BJ (cell line): ENCODE measurements around the gene CAV3. TPM values are rescaled to one million over a fixed set of nuclear protein-coding genes. Genes with fewer than 3 reads are reported as not detected.

Experiments
- CTCF ChIA-PET: fragments of 350-600 bp; formaldehyde crosslinking; extraction: SDS; loops from one replicate; lab custom pipeline; 2021; ENCODE audit warnings: antibody characterized with exemption, inconsistent platforms; lab: Yijun Ruan, JAX
- POLR2A ChIA-PET: fragments of 300-600 bp; sonication (Branson Sonifier 250); formaldehyde crosslinking; extraction: SDS; loops from one replicate; lab custom pipeline; 2021; ENCODE audit warnings: antibody characterized with exemption; lab: Charles Lee
- DNase-seq: peaks from one replicate; pipeline ENCODE4 v3.0.0-alpha.2; 2011; ENCODE audit warnings: low read depth
- H3K27me3 ChIP-seq: 2 replicates; pipeline ENCODE4 v1.6.0; 2011; ENCODE audit warnings: low read length; ENCODE audit not compliant: control insufficient read depth, insufficient read depth
- H3K36me3 ChIP-seq: 2 replicates; pipeline ENCODE4 v1.5.1; 2011; ENCODE audit warnings: low read length; ENCODE audit not compliant: control insufficient read depth, insufficient read depth
- H3K4me3 ChIP-seq: 2 replicates; pipeline ENCODE4 v1.5.1; 2011; ENCODE audit warnings: low read depth, mild to moderate bottlenecking, control low read depth, low read length
- polyA plus RNA-seq: library from polyadenylated mRNA; depleted of rRNA; stranded (reverse); fragments of >200 nt; gene quantifications from 2 replicates; pipeline ENCODE4 v1.2.3, GENCODE V29; 2011; rRNA removed
- TF ChIP-seq, protein P1 (sequence below): IDR thresholded peaks from 2 replicates; pipeline ENCODE4 v1.5.1; 2011; ENCODE audit warnings: low read depth, mild to moderate bottlenecking, control low read depth, inconsistent platforms, low read length, moderate library complexity; ENCODE audit not compliant: insufficient read depth

CAV3 gene
- polyA plus RNA-seq, 1 experiment, result 0.05 TPM

DNA sequence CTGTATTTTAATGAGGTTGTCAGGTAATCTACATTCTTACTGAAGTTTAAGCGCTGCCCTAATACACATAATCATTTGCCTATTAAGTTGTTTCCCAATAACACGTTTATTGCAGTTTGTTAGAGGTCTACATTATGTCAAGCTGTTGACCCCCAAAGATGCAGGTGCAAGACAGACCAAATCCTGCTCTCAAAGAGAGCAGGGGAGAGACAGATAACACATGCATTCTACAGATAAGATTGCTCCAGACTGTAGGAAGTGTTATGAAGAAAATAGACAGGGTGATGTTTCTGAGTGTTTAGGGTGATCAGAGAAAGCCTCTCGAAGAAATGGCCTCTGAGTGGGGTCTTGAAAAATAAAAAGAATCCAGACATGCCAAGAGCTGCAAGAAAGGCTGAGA lies 60.6 kb downstream of the CAV3 start:
- no peak for DNase-seq
- Histone ChIP-seq H3K4me3 (no peak overlapping the region), H3K36me3 (no peaks in the 10 kb centered on the region), H3K27me3 (no peaks in the 10 kb centered on the region)
- TF ChIP-seq, protein P1, sequence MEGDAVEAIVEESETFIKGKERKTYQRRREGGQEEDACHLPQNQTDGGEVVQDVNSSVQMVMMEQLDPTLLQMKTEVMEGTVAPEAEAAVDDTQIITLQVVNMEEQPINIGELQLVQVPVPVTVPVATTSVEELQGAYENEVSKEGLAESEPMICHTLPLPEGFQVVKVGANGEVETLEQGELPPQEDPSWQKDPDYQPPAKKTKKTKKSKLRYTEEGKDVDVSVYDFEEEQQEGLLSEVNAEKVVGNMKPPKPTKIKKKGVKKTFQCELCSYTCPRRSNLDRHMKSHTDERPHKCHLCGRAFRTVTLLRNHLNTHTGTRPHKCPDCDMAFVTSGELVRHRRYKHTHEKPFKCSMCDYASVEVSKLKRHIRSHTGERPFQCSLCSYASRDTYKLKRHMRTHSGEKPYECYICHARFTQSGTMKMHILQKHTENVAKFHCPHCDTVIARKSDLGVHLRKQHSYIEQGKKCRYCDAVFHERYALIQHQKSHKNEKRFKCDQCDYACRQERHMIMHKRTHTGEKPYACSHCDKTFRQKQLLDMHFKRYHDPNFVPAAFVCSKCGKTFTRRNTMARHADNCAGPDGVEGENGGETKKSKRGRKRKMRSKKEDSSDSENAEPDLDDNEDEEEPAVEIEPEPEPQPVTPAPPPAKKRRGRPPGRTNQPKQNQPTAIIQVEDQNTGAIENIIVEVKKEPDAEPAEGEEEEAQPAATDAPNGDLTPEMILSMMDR, result no peak
- ChIA-PET CTCF (interaction anchor here (1.1 to 1.2 kb wide), 2 partner anchors 25 to 93 kb away, joined by 3 to 4 read pairs; partner anchors contain the start of gene OXTR), POLR2A (no interaction called here)

Other genes with a start within 250 kb of the CAV3 start
- gene LMCD1, start 232.0 kb upstream of the CAV3 start, polyA plus RNA-seq, result 157 and 168 TPM in 2 replicates
- gene SSUH2, start 89.0 kb upstream of the CAV3 start, polyA plus RNA-seq, result 0.25 and 0.26 TPM in 2 replicates
- gene OXTR, start 35.8 kb downstream of the CAV3 start, polyA plus RNA-seq, result 168 and 195 TPM in 2 replicates
- gene RAD18, start 229.7 kb downstream of the CAV3 start, polyA plus RNA-seq, result 13.8 and 17.4 TPM in 2 replicates